Measurements from ENCODE around the gene ARHGEF28.

ARHGEF28 gene

GRCh38 chr5:73754254-73754653 lies 128.3 kb downstream of the ARHGEF28 start:
- in situ Hi-C loops (cut with MboI; ENCODE audit: low pct_unique_long_range_greater_than_20kb, low sequenced_read_pairs) = no loop called here
- DNase-seq = no peak

GRCh38 chr5:73757416-73757815 lies 131.4 kb downstream of the ARHGEF28 start:
- in situ Hi-C loops (cut with MboI; ENCODE audit: low pct_unique_long_range_greater_than_20kb, low sequenced_read_pairs) = no loop called here
- no peak for DNase-seq

DNA sequence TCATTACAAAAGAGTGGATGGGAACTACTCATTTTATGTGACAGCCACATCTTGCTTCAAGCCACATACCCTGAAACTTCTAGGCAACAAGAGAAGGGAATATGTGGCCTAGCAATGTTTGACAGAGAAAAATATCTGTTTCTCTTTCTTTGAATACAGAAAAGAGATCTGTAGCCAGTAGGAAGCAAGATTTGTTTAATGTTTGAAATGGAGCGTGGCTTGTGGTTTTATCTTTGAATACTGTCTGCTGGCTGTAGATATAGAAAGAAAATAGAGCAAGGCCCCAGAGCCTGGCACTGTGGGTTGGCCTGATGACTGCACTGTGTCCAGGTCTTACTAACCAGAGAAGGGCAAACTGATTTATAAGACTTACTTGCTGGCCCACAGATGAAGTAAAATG lies 133.8 kb downstream of the ARHGEF28 start:
- DNase-seq = no peak
- in situ Hi-C loops (cut with MboI; ENCODE audit: low pct_unique_long_range_greater_than_20kb, low sequenced_read_pairs) = no loop called here

GRCh38 chr5:73763300-73764032 lies 137.5 kb downstream of the ARHGEF28 start:
- no peak for DNase-seq
- in situ Hi-C loops (cut with MboI; ENCODE audit: low pct_unique_long_range_greater_than_20kb, low sequenced_read_pairs) = no loop called here

GRCh38 chr5:73764586-73764985 lies 138.6 kb downstream of the ARHGEF28 start:
- no peak for DNase-seq
- in situ Hi-C loops (cut with MboI; ENCODE audit: low pct_unique_long_range_greater_than_20kb, low sequenced_read_pairs) = no loop called here

GRCh38 chr5:73764996-73765395 lies 139.0 kb downstream of the ARHGEF28 start:
- in situ Hi-C loops (cut with MboI; ENCODE audit: low pct_unique_long_range_greater_than_20kb, low sequenced_read_pairs) = no loop called here
- no peak for DNase-seq

DNA sequence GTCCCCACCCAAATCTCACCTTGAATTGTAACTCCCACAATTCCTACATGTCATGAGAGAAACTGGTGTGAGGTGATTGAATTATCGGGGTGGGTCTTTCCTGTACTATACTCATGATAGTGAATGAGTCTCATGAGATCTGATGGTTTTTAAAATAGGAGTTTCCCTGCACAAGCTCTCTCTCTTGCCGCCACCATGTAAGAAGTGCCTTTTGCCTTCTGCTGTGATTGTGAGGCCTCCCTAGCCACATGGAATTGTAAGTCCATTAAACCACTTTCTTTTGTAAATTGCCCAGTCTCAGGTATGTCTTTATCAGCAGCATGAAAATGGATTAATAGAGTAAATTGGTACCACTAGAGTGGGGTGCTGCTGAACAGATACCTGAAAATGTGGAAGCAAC lies 140.9 kb downstream of the ARHGEF28 start:
- in situ Hi-C loops (cut with MboI; ENCODE audit: low pct_unique_long_range_greater_than_20kb, low sequenced_read_pairs) = no loop called here
- no peak for DNase-seq

DNA sequence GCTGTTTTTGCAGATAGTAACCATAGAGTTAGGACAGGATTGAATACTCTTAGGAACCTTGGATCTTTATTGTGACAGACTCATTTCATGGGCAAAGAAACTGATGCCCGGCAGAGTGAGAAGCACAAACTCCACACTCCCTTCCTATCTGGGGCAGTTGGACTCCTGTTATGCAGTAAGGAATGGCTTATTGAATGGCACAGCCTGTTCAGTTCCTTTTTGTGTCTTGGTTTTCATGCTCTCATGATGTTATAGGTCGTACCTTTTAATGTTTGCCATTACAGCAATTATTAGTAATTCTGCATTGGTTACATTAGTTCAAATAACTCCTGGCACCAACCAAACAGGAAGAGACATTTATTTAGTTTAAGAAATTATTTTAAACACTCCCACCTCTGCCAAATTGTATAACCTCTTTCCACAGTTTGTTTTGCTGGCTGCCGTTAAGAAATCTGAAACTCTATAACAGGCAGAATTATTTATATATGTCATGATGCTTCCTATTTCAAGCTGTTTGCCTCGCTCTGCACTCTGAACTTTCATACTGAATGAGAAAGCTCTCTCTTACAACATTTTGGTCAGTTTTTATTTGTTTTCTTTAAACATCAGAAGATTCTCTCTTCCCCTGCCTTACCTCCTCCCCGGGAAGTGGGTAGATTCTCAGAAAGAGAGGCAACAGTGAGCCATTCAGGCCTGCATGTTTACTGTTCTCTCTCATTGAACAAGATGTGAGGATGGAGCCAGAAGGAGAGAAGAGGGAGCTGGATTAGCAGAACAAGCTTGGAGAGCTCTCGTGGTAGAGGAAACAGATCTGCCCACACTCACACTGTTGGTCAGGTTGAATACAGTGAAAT lies 144.4 kb downstream of the ARHGEF28 start:
- in situ Hi-C loops (cut with MboI; ENCODE audit: low pct_unique_long_range_greater_than_20kb, low sequenced_read_pairs) = no loop called here
- no peak for DNase-seq

GRCh38 chr5:73774924-73775323 lies 148.9 kb downstream of the ARHGEF28 start:
- no peak for DNase-seq
- in situ Hi-C loops (cut with MboI; ENCODE audit: low pct_unique_long_range_greater_than_20kb, low sequenced_read_pairs) = loop anchor here (25.0 kb wide), 1 partner anchor 188 kb away; no protein-coding TSS in a partner anchor

DNA sequence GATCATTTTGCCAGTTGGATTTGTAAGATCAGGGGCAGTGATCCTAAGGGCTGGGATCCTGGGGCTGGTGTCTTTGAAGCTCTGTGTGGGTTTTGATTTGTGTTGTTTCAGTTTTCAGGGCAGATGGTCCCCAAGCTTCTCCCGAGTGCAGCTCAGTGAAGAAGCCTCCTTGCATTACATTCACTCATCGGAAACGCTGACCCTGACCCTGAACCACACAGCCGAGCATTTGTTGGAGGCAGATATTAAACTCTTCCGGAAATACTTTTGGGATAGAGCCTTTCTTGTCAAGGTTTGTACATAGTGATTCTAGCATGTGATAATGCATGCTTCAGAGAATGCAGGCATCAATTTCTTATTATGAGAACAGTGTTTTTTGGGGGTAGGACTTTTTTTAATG lies 150.4 kb downstream of the ARHGEF28 start:
- in situ Hi-C loops (cut with MboI; ENCODE audit: low pct_unique_long_range_greater_than_20kb, low sequenced_read_pairs) = loop anchor here (25.0 kb wide), 1 partner anchor 189 kb away; no protein-coding TSS in a partner anchor
- DNase-seq = no peak

DNA sequence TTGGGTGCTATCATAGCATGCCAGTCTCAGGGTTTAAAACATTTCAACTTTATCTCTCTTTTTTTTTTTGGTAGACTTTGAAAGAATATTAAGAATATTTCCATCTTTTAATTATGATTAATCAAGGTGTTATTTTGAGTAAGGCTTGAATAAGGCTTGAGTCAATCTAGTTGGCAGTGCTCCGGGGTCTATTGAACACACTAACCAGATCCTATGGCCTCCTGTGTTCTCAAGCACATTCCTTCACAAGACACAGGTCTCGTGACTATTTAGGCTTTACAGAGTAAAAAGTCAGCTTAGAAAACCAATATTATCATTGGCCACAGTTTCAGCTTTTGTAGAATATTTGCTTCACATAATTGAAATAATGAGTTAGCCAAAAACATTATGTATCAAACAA lies 151.2 kb downstream of the ARHGEF28 start:
- in situ Hi-C loops (cut with MboI; ENCODE audit: low pct_unique_long_range_greater_than_20kb, low sequenced_read_pairs) = loop anchor here (25.0 kb wide), 1 partner anchor 190 kb away; no protein-coding TSS in a partner anchor

DNA sequence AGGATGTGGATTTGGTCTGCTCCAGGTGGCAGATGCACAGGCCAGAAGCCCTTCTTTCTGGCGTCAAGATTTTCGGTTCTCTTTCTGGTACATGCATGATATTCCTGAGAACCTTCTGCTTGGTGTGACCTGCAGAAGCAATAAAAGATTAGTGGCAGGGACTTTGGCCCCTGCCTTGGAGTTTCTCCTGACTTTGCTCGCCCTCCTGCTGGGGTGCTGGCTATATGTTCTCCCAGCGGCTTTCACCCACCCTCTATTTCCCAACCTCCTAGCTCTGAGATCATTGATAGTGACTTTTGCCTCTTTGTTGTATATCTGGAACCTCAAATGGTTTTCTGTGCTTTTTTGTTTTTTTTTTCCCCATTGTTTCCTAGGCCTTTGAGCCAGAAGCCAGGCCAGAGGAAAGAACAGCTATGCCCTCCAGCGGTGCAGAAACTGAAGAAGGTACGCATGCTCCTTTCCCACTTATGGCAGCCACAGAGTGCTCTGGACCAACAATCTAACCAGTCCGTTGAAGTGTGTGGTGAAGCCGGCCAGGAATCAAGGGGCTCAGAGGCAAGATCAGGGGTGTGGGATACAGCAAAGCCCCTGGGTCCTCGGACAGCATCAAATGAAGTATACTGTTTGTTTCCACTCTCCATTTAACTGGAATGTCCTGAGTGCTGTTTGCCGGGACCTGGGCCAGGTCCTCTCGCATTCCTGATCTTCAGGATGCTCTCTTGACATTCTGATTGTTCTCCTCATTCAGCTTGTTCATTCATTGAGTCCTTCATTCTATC lies 154.5 kb downstream of the ARHGEF28 start:
- DNase-seq = no peak
- in situ Hi-C loops (cut with MboI; ENCODE audit: low pct_unique_long_range_greater_than_20kb, low sequenced_read_pairs) = loop anchor here (25.0 kb wide), 1 partner anchor 193 kb away; no protein-coding TSS in a partner anchor

More for the DNA sequence above, 151.2 kb downstream of the ARHGEF28 start:
- no peak for DNase-seq

DNA sequence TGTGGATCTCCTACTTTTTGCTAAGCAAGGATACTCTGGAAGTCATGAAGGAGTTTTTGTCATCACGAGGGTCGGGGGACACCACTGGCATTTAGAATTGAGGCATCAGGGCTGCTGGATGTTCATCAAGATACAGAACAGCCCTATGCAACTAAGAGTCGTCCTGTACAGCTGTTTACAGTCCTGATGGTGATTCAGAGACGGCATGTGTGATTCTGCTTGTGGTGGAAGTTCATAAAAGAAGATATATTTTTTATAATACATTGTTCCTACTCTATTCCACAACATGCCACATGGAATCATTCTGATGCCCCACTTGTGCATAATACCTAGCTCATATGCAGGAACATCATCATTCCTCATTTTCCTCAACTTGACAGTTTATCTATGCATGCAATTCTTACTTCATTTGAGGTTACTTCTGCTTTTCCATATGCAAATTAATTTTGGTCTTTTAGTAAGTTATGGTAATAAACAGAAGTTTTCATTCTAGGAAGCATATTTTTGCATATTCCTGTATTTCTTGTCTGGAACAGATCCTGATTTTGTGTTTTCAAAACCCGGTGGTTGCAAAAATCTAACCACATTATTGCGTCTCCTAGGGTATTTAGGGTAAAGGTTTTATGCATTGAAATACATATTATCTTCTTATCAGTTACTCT lies 155.2 kb downstream of the ARHGEF28 start:
- in situ Hi-C loops (cut with MboI; ENCODE audit: low pct_unique_long_range_greater_than_20kb, low sequenced_read_pairs) = loop anchor here (25.0 kb wide), 1 partner anchor 194 kb away; no protein-coding TSS in a partner anchor
- DNase-seq = no peak

DNA sequence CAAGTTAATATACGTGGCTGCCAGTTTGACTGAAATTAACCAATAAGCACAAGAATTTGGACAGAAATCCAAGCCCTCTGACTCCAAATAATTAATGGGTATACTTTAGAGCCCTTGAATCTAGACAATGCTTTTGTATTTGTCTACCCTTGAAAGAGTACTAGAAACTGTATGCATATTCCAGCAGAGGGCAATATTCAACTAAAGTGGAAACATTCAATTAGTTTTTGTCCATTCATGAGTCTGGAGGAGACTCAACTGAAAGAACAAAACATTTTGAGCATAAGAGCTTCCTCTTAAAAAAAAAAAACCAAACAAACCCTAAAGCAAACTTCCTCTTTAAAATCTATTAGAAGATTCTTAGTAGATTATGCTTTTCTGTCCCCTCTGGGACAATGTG lies 157.8 kb downstream of the ARHGEF28 start:
- DNase-seq = peak; percentile 14

GRCh38 chr5:73786043-73786831 lies 160.2 kb downstream of the ARHGEF28 start:
- no peak for DNase-seq
- in situ Hi-C loops (cut with MboI; ENCODE audit: low pct_unique_long_range_greater_than_20kb, low sequenced_read_pairs) = loop anchor here (25.0 kb wide), 1 partner anchor 199 kb away; no protein-coding TSS in a partner anchor

More for the DNA sequence above, 157.8 kb downstream of the ARHGEF28 start:
- in situ Hi-C loops (cut with MboI; ENCODE audit: low pct_unique_long_range_greater_than_20kb, low sequenced_read_pairs) = loop anchor here (25.0 kb wide), 1 partner anchor 197 kb away; no protein-coding TSS in a partner anchor

GRCh38 chr5:73789851-73790281 lies 163.9 kb downstream of the ARHGEF28 start:
- DNase-seq = no peak
- in situ Hi-C loops (cut with MboI; ENCODE audit: low pct_unique_long_range_greater_than_20kb, low sequenced_read_pairs) = loop anchor here (25.0 kb wide), 1 partner anchor 203 kb away; no protein-coding TSS in a partner anchor

DNA sequence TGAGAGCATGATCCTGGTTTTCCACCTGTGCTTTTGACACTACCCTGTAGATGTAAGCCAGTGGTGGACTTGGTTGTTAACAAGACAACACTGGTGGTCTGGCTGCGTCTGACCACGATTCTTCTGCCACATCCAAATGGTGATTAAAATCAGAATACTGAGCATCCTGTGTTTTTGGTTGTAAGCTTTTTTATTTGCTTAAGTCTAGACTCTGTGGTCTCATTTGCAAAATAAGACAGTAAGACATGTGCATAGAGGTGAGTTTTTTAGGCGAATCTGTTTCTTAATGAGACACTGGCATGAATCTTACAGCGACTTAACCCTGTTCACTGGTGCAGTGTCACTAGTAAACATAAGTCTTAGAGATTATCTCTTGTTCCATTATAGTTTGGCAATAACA lies 165.4 kb downstream of the ARHGEF28 start:
- in situ Hi-C loops (cut with MboI; ENCODE audit: low pct_unique_long_range_greater_than_20kb, low sequenced_read_pairs) = loop anchor here (25.0 kb wide), 1 partner anchor 204 kb away; no protein-coding TSS in a partner anchor
- DNase-seq = no peak

Data from KBM-7 (cell line).